ENCODE measurements around the gene HMSD.

The HMSD gene

DNA sequence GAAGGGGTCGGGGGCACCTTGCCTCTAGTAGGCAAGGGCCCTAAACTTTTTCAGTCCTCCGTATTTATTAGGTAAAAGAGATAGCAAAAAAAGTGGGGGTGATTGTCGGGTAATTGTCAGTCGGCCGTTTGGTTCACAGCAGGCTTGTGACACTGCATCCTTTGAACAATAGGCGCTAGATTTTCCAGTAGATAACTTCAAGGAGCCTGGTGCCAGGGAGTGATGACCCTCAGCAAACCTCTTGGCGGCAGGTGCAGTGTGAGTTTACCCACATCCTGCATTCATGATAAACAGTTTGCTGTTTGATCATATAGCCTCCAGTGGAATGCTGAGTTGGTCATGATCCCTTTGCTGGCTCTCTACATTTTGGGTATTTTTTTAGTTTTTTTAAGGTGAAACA, 43.6 kb downstream of the HMSD start:
- DNase-seq (ENCODE audit: low read depth, low spot score), result no peak

DNA sequence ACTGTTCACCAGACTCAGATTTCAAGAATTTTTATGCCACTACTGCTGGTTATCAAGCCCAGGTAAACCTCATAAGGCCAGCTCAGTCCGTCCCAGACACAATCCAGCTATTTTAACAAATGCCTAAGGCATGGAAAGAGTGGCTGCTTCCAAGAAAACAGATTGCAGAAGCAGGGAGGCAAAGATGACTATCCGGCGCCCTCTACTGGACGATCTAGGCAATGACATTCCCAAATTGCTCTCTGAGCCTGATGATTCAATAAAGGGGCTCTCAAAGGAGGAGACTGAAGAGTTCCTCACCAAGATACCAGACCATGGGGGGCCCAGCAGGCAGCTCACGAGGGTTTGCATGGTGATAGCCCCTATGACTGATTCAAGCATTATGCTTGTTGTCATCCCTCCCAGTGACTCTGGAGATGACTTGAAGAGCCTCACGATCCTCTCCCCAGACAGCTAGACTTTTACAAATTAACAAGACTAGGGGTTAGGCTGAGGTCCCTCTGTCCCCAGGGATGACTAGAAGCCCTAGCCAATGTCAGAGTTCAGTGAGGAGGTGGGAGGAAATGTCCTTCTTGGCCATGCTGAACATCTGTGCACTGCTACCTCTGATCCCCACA, 45.8 kb downstream of the HMSD start:
- peak; percentile 33 for DNase-seq (ENCODE audit: low read depth, low spot score)

DNA sequence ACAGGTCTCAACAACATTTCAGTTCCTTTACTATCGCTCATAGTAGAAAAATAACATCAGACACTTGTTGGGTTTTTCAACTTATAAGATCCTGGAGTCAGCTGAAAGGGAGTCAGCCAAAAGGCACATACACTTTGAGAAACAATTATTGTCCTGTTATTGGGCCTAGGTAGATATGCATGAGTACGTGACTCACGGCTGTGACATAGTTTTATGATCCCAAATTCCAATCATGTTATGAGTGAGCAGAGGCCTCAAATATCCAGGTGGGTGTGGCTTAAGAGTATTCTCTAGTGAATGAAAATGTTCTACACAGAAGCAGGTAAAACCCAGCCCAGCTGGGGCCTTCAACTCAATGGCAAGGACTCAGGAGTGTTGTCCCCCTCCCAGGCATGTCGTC, 47.9 kb downstream of the HMSD start:
- DNase-seq (ENCODE audit: low read depth, low spot score), result no peak

DNA sequence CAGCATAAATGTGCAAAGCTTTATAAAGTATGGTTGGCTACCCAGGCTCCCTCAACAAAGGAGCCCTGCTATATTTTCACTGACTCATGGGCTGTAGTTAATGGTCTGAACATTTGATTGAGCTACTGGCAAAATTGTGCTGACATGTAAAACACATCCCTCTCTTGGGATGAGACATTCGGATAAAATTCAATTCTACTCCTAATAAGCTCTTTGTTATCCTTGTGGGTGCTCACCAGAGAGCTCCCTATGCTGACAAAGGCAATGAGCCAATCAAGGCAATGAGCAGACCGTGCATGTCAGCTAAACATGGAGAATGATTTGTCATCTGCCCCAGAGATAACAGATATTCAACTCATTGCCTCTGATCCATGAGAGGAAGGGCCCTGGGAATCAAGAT, 48.5 kb downstream of the HMSD start:
- no peak for DNase-seq (ENCODE audit: low read depth, low spot score)

DNA sequence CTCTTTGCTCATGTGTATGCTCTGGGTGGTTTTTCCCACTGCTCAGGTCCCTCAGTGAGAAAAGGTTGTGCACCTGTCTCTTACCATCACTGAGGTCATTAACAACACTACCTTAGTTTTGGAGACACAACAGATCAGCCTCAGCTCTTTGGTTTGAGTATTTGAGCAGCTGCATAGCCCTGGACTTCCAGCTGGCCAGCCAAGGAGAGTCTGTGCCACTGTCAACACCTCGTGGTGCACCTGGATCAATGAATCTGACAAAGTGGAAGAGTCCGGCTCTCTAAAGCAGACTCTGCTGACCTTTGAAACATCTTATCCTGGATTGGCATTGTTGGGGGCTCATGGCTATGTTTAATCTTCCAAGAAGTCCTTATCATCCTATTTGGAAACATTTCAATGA, 50.8 kb downstream of the HMSD start:
- DNase-seq (ENCODE audit: low read depth, low spot score), result no peak

DNA sequence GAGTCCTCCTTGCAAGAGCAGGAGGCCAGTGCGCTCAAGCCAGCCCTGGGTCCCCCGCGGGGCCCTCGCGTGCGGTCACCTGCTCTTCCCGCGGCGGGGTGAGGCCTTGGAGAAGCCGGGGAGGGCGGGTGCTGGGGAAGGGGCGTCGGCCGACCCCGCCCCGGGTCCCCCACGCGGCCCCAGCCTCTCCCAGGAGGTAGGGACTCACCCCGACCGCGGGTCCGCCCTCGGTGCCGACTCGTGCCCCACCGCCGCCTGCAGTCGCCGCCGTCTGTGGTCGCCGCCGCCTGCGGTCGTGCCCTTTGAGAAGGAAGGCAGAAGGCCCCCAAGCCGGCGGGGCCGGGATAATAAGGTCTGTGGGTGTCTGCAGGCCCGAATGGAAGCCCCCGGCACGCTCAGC, 53.5 kb downstream of the HMSD start:
- no peak for DNase-seq (ENCODE audit: low read depth, low spot score)

DNA sequence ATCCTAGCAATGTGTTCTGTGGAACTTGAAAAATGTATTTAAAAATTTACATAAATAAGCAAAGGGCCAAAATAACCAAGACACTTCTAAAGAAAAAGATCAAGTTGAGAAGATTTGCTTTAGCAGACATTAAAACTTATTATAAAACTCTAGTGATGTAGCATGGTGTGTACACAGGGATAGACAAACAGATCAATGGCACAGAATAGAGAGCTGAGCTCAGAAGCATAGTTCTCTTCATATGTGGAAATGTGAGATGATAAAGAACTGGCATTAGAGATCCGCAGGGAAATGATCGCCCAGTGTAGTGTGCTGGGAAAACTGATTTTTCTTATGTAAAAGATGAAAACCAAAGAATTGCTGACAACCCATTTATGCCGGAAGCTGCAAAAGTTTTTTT, 60.2 kb downstream of the HMSD start:
- no peak for DNase-seq (ENCODE audit: low read depth, low spot score)
